Kasumi-1 (cell line): ENCODE measurements around the gene ZNF322.

ENCODE experiments used
- DNase-seq, 2 experiments: peaks; one replicate each; lab custom pipeline; 2025; lab: John Stamatoyannopoulos, UW

Gene ZNF322

DNA sequence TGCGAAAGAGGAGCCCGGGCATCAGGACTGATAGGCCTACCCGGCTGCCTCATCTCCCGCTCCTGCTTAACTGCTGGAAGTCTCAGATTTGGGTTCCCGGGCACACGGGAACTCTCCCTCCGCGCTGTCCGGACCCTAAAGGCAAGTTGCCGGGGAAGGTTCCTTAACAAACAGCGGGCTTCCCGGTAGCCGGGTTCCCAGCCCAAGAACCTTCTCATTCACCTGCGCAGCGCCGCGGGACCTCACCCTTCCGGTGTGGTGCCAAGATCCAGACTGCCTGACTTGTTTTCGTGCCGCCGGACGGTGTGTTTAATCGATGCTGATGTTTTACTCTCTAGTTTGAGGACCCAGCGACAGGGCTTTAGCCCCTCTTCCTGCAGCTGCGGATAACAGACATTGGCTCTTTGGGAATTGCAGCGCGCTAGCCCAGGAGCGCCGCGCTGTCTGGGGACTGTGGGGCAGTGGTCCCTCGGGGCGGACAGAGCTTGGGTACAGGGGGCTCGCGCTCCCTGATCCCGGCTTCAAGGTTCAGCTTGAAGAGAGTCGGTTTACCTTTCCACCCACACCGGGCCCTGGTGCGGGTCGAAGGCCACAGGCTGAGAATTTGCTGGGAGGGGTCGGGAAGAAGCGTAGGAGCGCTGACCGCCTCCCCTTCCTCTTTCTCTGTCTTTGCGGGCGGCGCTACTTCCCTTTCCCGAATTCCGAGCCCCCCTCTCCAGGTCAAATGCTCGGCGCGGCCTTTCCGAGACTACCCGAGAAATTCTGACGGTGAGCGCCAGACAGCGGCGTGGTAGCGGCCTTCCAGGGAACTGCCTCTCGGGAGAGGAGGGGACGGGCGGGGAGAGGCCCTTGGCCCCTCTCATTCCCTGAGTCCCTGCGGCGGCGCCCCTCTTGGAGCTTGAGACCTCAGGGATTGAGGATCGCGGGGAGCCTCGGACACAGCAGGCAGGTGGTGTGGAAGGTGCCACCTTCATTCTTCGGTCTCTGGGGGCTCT lies 45.6 kb downstream of the ZNF322 start:
- no peak for DNase-seq

DNA sequence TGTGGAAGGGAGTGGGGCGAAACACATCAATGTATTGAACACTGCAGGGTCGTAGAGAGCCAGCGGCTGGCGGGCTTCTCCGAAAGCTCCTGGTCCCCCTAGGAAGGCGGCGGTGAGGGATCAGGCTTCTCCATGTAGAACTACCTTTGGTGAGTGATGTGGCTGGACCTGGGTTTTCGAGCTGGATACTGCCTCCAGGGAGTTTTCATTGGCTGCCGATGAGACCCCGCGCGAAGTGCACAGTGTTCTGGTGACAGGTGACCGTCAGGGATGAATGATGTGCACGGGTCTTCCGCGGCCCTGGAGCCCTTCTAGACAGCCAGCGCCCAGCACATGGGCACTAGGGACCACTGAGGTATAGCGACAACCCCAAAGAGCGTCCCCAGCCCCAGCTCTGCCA lies 46.3 kb downstream of the ZNF322 start:
- no peak for DNase-seq

DNA sequence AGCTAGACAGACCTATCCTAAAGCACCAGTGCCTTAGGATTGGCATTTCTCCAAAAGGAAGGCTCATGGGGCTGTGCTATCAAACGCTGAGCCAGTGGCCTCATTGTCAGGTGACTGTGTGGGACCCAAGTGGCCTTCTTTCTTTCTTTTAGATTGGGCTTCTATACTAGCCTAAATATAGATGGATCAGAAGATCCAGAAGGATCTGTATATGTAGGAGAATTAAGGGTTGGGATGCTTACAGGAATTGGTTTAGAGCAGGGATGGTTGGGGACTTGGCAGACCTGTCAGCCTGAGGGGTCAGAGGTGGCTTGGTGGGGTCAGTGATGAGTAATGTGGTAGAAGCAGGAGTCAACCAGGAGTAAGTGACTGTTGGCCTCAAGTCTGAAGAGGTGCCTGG lies 47.9 kb downstream of the ZNF322 start:
- no peak for DNase-seq

DNA sequence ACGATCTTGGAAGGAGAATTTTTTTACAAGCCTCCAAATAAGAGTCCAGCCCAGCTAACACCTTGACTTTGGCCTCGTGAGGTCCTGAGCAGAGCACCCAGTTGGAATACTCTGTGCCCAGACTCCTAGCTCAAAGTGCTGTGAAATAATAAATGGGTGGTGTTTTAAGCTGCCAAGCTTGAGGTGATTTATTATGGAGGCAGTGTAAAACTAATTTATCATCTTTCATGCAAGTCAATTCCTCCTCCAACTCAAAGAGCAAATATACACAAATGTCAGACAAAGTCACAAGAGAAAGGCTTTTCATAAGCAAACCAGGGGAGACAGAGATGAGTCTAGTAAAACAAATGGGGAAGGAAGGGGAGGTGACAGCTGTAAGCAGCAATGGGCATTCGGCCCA lies 50.1 kb downstream of the ZNF322 start:
- DNase-seq = no peak

DNA sequence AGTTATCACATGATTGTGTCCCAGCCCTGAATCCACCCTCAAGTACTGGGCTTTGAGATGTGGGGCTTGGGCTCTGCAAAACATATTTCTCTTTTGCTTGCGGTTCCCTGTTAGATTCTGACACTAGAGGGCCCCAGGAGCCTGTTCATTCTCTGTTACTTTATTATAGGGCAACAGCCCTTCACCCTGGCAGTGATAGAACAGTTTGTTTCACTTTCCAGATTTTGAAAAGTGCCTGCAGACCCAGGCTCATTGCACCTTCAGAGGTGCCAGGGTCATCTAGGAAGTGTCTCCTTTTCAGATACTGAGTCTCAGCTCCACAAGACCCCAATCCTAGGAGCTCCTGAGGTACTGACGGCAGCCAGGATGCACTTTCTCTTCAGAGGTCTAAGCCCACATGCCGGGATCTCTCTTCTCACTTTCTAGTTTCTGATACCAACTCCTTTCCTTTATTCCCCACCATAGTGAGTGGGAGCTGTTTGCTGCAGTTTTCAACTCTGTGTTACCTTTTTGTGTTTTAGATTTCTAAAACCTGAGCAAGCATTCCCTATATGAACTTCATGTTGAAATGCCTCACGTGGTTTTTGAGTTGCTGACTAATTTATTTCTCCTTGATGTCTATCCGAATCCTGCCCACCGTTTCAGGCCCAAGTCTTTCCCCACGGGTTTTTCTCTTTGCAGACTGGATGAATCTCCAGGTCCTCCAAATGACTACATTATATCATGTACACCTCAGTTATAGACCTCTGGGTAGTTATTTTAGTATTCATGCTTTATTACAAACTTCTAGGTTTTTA lies 51.9 kb downstream of the ZNF322 start:
- DNase-seq = peak; percentile 85 to 93

DNA sequence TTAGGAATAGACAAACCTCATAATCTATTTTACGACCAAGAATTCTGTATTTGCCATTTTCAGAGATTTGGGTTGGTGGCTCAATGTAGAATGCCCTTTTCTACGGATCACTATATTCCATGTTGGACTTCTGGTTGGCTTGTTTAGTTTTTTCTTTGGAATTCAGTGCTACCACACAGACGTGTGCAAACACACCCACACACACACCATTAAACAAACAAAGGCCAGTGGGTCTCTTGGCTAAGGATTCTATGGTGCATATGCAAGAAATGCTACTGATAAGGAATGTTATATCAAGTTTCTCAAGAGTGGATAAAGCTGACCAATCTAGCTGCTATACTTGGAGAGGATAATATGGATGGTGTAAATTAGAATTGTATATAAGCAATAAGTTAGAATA lies 54.7 kb downstream of the ZNF322 start:
- DNase-seq = no peak

DNA sequence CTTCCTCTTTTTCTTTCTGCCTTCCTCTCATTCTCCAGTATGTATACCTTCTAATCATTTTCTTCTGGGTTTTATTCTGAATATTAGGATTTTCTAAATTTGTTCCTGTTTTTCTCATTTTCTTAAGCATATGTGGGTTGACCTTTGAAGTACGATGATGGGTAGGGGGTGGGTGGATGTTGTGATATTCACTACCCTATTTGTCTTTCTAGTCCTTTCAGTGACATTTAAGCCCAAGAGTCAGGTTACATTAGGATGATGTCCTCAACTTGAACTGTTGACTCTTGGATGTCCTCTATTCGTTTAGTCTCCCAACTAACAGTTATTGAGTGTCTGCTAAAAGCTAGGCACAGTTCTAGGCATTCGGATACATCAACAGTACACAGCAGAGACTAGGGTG lies 55.5 kb downstream of the ZNF322 start:
- DNase-seq = no peak

DNA sequence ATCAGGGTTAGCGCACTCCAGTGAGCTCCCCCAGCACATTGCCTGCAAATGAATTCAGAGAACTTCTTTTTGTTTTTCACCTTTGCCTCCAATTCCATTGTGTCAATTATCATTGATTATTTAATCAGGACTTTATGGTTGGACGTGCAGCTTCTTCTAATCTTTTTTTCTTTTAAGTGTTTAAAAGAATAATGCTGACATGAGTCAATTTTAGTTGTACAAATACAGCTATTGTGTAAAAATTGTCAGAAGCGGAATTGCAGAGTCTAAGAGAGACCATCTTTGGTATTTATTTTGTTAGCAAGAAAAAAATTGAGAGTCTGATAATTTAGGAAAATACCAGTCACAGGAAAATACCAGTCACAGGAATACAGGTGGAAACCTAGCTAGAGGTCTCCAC lies 57.3 kb downstream of the ZNF322 start:
- no peak for DNase-seq

DNA sequence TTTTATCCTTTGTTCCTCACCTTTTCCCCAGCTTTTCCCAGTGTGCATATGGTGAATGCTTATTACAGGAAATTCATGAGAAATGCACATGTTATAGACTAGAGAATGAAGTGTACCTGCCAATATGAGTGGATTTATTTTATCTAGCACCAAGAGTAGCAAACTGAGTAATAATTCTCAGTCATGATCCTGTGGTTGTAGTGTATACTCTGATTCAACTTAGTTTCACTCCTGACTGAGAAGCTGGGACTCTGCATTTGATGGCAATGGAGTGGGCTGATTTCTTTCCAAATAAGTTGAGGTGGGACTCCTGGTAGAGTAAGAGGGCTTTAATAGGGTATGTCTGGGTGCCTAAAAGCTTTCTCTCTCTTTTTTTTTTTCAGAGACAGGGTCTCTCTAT lies 58.8 kb downstream of the ZNF322 start:
- DNase-seq = no peak

DNA sequence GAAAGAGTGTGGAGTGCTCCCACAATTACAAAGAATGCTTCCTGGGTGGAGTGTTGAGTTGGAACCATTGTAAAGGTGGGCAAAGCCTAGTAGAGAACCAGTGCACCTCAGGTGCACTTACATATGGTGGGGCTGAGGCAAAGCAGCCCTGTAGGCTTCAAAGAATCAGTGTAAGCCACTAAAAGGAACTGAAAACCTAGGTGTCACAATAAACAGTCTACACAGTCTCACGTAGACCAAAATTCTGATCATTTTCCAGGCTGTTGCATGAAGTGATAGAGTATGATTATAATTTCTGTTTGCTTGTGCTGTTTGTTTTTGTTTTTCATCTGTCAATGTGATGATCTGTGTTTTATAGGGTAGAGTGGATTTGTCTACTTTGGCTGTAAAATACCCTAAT lies 60.0 kb downstream of the ZNF322 start:
- DNase-seq = no peak

DNA sequence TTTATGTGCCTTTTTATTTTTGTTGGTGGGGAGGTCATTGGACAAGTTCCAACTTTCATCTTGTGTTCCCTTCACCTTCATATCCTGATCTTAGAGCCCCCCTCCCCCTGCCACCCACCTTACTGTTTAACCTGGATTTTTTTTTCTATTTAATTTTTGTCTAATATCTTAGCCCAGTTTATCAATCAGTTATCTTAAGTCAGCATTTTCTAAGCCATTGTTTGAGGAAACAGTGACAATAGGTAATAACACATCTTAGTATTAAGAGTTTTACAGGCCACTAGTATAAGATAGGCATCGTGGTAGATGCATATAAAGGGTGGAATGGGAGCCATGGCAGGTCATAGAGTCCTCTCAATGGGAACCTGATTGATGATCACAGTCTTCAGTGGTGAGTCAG lies 60.4 kb downstream of the ZNF322 start:
- no peak for DNase-seq

DNA sequence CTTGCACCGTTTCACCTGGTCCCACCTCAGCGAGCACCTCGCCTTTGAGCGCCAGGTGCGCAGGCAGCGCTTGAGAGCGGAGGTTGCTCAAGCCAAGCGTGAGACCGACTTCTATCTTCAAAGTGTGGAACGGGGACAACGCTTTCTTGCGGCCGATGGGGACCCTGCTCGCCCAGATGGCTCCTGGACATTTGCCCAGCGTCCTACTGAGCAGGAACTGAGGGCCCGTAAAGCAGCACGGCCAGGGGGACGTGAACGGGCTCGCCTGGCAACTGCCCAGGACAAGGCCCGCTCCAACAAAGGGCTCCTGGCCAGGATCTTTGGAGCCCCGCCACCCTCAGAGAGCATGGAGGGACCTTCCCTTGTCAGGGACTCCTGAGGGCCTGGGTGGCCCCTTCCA lies 61.3 kb downstream of the ZNF322 start:
- DNase-seq = no peak

DNA sequence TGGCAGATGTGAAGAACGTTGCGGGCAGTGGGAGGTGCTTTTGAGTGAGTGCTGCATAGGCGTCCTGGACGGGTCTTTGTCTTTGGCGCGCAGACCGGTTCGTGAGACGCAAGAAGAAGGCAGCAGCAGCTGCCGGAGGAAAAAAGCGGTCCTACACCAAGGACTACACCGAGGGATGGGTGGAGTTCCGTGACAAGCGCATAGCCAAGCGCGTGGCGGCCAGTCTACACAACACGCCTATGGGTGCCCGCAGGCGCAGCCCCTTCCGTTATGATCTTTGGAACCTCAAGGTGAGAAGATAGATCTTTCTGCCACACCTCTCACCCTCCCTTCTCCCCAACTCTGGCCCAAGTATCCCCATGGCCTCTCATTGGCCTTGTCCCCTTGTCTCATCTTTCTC lies 61.7 kb downstream of the ZNF322 start:
- no peak for DNase-seq

DNA sequence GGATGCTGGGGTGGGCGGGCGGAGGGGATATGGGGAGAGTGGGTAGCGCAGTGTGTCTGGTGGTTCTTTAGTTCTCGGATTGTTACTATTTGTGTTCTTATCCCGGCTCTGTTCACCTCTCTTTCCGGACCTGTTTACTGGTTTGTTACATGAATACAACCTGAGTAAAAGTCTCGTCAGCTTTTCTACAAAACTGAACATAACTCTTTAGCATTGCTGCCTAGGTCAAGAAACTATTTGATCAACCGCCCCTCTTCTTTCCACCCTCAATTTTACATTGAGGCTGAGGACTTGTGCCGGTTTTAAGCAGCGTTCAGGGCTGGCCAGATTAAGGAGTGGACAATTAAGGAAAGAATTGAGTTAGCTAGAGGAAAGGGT lies 62.2 kb downstream of the ZNF322 start:
- DNase-seq = no peak

DNA sequence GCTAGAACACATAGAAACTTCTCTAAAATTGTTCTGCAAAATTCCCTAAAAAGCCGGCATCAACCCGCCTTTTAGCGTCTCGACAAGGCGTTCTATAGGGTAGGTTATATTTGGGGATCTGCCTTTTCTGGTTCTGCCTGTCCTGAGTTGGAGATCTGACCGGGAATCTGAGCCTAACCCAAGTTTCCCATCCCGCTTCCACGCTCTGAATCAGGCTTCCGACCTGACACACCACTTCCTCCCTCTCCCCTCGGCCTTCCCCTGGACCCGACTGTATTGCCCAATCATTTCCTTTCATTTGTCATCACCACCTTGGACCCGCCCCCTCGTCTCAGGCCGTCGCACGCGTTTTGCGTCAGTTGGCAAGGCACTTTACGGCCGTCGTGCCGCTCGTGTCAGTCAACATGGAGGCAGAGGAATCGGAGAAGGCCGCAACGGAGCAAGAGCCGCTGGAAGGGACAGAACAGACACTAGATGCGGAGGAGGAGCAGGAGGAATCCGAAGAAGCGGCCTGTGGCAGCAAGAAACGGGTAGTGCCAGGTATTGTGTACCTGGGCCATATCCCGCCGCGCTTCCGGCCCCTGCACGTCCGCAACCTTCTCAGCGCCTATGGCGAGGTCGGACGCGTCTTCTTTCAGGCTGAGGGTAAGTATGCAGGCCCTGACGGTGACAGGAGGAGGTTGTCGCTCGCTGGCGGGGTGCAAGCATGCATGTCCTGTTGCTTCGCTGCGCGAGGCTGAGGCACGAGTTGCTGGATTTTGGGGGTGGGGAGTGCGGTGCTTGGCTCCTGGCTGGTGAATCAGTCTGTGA lies 62.8 kb downstream of the ZNF322 start, which contains the start of gene ABT1:
TSS of gene ABT1 (plus strand) at position 375 of the 810 bp plus-strand sequence. CDS start at position 405, 30 bp downstream.
- DNase-seq = peak; percentile 97 to 98

DNA sequence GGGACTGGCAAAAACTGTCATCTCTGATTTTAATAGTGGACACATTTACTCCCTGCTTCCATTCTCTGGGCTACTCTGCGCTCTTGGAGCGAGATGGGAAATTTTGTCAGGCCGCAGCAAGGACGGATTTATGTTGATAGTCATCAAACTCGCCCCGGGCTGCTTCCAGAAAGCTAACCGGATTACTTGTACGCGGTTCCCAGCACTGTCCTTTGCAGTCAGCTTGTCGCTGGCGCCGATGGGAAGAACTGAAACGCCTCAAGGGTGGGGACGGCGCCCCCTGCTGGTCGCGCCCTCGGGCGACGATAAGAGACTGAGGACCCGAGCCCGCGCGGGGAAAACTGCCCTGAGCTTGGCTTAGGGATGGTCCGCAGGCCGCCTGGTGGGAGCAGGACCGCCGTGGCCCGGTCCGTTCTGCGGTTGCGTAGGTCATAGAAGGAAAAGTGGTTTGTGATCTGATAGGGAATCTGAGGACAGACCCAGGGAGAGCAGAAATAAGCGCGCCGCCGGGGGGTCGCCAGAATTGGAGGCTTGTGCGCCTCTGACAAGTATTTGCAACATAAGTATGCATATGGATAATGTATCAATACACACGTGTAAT lies 63.8 kb downstream of the ZNF322 start:
- peak; percentile 85 to 87 for DNase-seq

DNA sequence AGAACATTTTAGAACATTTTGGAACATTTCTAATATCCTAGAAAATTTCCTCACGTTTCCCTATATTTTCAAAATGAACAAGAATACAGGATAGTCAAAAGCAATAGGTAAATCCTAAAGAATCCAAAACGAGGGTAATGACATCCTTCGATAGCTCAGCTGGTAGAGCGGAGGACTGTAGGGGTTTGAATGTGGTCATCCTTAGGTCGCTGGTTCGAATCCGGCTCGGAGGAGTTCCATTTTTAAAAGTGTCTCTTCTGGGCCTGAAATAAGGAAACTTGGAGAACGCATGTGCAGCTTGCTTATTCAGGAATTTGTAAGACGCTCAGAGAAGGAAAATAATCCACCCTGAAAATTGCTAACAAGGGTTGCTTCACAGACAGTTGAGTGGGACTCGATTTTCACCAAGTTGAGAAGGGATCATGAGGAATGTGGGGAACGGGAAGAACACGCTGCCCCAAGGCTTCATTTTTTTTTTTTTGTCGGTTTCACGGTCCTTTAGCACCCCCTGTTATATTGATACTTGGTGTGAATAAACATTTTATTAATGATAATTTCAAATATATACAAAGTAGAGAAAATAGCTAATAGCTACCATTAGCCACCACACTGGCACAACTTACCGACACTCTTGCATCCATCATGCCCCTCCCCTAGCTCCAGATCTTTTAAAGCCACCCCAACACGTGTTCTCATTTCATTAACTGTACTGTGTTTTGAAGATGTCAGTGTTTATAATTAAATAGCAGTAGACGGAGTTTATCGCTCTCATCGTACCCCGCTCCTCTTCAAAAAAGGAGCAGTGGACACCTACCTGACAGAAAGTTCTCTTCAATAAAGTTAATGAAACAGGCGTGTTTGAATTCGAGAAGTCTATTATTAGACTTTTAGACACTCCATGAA lies 64.6 kb downstream of the ZNF322 start:
- peak in 1 of 2 experiments; percentile 19 for DNase-seq

DNA sequence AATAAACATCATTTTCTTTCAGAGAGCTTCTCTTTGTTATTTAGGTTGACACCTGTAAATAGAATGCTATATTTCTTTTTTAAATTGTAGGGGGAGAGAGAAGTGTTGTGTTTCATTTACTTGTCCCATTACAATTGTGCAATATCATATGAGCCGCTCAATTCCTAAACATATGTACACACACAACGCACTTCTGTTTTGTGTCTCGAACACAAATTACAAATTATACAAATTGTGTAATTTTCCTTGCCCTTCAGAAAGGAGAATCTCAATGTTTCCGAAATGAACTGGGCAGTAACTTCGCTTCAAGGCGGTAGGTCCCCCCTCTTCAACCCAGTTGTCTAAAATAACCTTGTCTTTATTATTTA lies 65.4 kb downstream of the ZNF322 start:
- DNase-seq = no peak

DNA sequence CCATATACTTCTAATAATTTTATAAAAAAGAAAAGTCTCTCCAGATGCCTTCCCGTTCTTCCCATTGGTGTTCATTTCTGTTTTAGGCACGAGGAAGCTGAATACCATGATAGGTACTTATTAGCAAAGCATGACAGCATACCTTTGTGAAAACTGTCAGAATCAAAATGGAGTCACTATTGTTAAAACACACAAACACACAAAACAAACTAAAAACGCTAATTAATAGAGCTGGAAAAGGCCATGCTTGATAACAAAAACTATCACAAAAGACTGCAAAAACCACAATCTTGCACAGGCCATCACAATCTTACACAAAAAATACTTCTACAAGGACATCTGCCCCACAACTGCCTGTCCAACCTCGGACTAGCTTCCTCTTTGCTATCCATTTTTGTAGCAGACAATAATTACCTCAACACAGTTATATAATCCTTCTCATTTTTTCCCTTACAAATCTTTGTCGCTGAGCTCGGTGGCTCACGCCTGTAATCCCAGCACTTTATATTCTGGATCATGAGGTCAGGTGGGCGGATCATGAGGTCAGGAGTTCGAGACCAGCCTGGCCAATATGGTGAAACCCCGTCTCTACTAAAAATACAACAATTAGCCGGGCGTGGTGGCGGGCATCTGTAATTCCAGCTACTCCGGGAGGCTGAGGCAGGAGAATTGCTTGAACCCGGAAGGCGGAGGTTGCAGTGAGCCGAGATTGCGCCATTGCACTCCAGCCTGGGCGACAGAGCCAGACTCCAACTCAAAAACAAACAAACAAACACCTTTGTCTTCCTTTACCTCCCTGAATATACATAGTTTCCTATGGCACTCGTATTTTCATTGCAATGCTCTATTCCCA lies 66.0 kb downstream of the ZNF322 start:
- no peak for DNase-seq

DNA sequence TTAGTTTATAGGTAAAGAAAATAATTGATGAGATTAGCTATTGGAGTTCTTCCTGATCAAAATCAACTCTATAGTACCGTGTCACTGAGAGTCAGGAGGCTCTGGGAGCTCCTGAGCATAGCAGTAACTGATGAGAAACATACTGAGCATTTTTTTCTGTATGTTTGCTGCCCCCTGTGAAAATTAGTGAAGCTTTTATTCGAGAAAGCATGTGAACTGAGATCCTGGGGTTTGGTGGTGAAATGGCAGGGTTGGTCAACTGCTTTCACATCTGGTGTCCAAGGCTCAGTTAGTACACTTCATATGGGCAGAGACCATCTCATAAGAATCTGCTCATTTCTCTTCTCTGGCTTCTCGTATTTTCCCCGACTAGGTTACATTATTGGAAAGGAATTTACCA lies 66.9 kb downstream of the ZNF322 start:
- DNase-seq = peak; percentile 47 to 49
